ENCODE results near the gene POC1A. TPM values are rescaled to one million over a fixed set of nuclear protein-coding genes. Genes with fewer than 3 reads are reported as not detected.

POC1A gene
- total and polyA plus RNA-seq, 2 donors (not counting 1 experiment from before 2014, with no cell fraction given) = 1.7 to 2.8 TPM

GRCh38 chr3:52132930-52133329, 21.3 kb downstream of the POC1A start:
- H3K27me3 ChIP-seq (replicated peaks in 1 of 4; ENCODE audit: control extremely low read depth in 1 of 4, control insufficient read depth in 3 of 4, insufficient read depth in 4 of 4, low read length in 3 of 4) = no peaks in the 10 kb centered on the region
- H3K9ac ChIP-seq (ENCODE audit: low read length) = no peak overlapping the region
- ATAC-seq (ENCODE audit: low read depth) = no peak
- CTCF ChIA-PET = no interaction called here
- no peak for TF ChIP-seq EZH2 (IDR thresholded peaks at IDR 0.05; ENCODE audit: borderline replicate concordance, insufficient read depth, low read depth, low read length, poor library complexity, severe bottlenecking)
- TF ChIP-seq, protein P1, sequence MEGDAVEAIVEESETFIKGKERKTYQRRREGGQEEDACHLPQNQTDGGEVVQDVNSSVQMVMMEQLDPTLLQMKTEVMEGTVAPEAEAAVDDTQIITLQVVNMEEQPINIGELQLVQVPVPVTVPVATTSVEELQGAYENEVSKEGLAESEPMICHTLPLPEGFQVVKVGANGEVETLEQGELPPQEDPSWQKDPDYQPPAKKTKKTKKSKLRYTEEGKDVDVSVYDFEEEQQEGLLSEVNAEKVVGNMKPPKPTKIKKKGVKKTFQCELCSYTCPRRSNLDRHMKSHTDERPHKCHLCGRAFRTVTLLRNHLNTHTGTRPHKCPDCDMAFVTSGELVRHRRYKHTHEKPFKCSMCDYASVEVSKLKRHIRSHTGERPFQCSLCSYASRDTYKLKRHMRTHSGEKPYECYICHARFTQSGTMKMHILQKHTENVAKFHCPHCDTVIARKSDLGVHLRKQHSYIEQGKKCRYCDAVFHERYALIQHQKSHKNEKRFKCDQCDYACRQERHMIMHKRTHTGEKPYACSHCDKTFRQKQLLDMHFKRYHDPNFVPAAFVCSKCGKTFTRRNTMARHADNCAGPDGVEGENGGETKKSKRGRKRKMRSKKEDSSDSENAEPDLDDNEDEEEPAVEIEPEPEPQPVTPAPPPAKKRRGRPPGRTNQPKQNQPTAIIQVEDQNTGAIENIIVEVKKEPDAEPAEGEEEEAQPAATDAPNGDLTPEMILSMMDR (IDR thresholded peaks at IDR 0.05) = no peak
- POLR2A ChIA-PET = no interaction called here
- no peak overlapping the region for H3K4me3 ChIP-seq (ENCODE audit: control extremely low read depth in 1 of 5, extremely low read depth in 1 of 5, insufficient read depth in 1 of 5, low read depth in 2 of 5, low read length in 4 of 5)
- DNase-seq = no peak
- H3K27ac Mint-ChIP-seq = no peak overlapping the region
- no peaks in the 10 kb centered on the region for H4K20me1 ChIP-seq (ENCODE audit: control insufficient read depth, insufficient read depth, low read length, poor library complexity, severe bottlenecking)
- peaks cover 4 to 6% of the 10 kb centered on the region in 2 donors for H3K4me1 ChIP-seq (ENCODE audit: control insufficient read depth in 2 of 2, insufficient read depth in 2 of 2, low read length in 2 of 2)
- intact Hi-C loops (cut with micrococcal nuclease) = no loop called here
- H3K36me3 ChIP-seq (replicated peaks in 1 of 2; ENCODE audit: control extremely low read depth in 1 of 2, control insufficient read depth in 1 of 2, extremely low read depth in 1 of 2, insufficient read depth in 2 of 2, low read length in 1 of 2) = no peaks in the 10 kb centered on the region
- H3K4me2 ChIP-seq (replicated peaks; ENCODE audit: low read depth, low read length, poor library complexity, severe bottlenecking) = no peak overlapping the region
- no peak overlapping the region for H3K27ac ChIP-seq (ENCODE audit: low read length in 2 of 2)
- H3K4me3 Mint-ChIP-seq = no peak overlapping the region
- H3K27me3 Mint-ChIP-seq = no peaks in the 10 kb centered on the region
- no peak overlapping the region for H2AFZ ChIP-seq (ENCODE audit: insufficient read depth, low read depth, low read length, poor library complexity, severe bottlenecking)
- no peaks in the 10 kb centered on the region for H3K79me2 ChIP-seq (ENCODE audit: control insufficient read depth, insufficient read depth, low read length)
- peaks cover 6% of the 10 kb centered on the region for H3K4me1 Mint-ChIP-seq
- H3K9me3 ChIP-seq (ENCODE audit: control extremely low read depth in 1 of 3, control insufficient read depth in 2 of 3, insufficient read depth in 1 of 3, low read length in 2 of 3) = no peaks in the 10 kb centered on the region
- H3K9me3 Mint-ChIP-seq (ENCODE audit: insufficient read depth) = no peaks in the 10 kb centered on the region
- 96% methylated on average over 6 of the region's 8 CpGs for WGBS (ENCODE audit: insufficient coverage)

- no peak overlapping the region for H3K4me3 ChIP-seq (ENCODE audit: control extremely low read depth in 1 of 5, extremely low read depth in 1 of 5, insufficient read depth in 1 of 5, low read depth in 2 of 5, low read length in 4 of 5)
- H3K27ac ChIP-seq (ENCODE audit: low read length in 2 of 2) = no peak overlapping the region
- no peaks in the 10 kb centered on the region for H3K36me3 ChIP-seq (replicated peaks in 1 of 2; ENCODE audit: control extremely low read depth in 1 of 2, control insufficient read depth in 1 of 2, extremely low read depth in 1 of 2, insufficient read depth in 2 of 2, low read length in 1 of 2)
- Mint-ChIP-seq H3K27me3 (no peaks in the 10 kb centered on the region), H3K9me3 (ENCODE audit: insufficient read depth) (no peaks in the 10 kb centered on the region), H3K4me1 (peaks cover 6% of the 10 kb centered on the region), H3K27ac (no peak overlapping the region), H3K4me3 (no peak overlapping the region)
- no peak overlapping the region for H3K4me2 ChIP-seq (replicated peaks; ENCODE audit: low read depth, low read length, poor library complexity, severe bottlenecking)
- no peak overlapping the region for H2AFZ ChIP-seq (ENCODE audit: insufficient read depth, low read depth, low read length, poor library complexity, severe bottlenecking)
- TF ChIP-seq EZH2 (IDR thresholded peaks at IDR 0.05; ENCODE audit: borderline replicate concordance, insufficient read depth, low read depth, low read length, poor library complexity, severe bottlenecking) = no peak
- TF ChIP-seq, protein P1 (IDR thresholded peaks at IDR 0.05) = no peak
- no peaks in the 10 kb centered on the region for H3K79me2 ChIP-seq (ENCODE audit: control insufficient read depth, insufficient read depth, low read length)
- POLR2A ChIA-PET = no interaction called here
- H3K9me3 ChIP-seq (ENCODE audit: control extremely low read depth in 1 of 3, control insufficient read depth in 2 of 3, insufficient read depth in 1 of 3, low read length in 2 of 3) = no peaks in the 10 kb centered on the region
- H3K4me1 ChIP-seq (ENCODE audit: control insufficient read depth in 2 of 2, insufficient read depth in 2 of 2, low read length in 2 of 2) = peaks cover 4 to 6% of the 10 kb centered on the region in 2 donors
- H3K27me3 ChIP-seq (replicated peaks in 1 of 4; ENCODE audit: control extremely low read depth in 1 of 4, control insufficient read depth in 3 of 4, insufficient read depth in 4 of 4, low read length in 3 of 4) = no peaks in the 10 kb centered on the region
- WGBS (ENCODE audit: insufficient coverage) = no CpG with 5 or more reads among the region's 1 CpG
- CTCF ChIA-PET = no interaction called here
- no peaks in the 10 kb centered on the region for H4K20me1 ChIP-seq (ENCODE audit: control insufficient read depth, insufficient read depth, low read length, poor library complexity, severe bottlenecking)
- DNase-seq = no peak
- no peak for ATAC-seq (ENCODE audit: low read depth)
- intact Hi-C loops (cut with micrococcal nuclease) = no loop called here
- no peak overlapping the region for H3K9ac ChIP-seq (ENCODE audit: low read length)
Observed at GRCh38 chr3:52132041-52132440, 22.2 kb downstream of the POC1A start.
